ENCODE measurements around the gene HIBADH.

DNA sequence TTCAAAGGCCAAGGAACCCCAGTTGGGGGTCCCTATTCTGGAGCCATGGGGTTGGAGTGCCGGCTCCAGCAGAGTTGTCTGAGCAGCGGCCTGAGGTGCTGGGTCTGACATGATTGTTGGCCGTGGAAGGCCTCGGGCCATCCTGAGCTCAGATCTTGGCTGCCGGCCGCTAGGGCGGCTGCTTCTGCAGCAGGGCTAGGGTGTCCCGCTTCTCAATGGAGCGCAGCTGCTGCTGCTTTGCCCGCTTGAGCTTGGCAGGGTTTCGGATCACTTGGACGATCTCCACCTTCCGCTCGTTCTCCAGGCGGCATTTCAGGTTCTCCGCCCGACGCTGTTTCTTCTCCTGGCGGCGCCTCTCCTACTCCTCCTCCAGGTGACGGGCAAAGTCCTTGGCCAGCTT is 171.1 kb downstream of the HIBADH start:
- no peak for TF ChIP-seq CTCF (IDR thresholded peaks at IDR 0.05 in 2 of 3, conservative IDR thresholded peaks at IDR 0.05 in 1 of 3; ENCODE audit: control insufficient read depth in 2 of 3, extremely low read depth in 1 of 3, insufficient read depth in 1 of 3, low read depth in 3 of 3, low read length in 3 of 3)
- no peak for TF ChIP-seq POLR2A (IDR thresholded peaks at IDR 0.05; ENCODE audit: low read depth, low read length)
- TF ChIP-seq BRCA1 (IDR thresholded peaks at IDR 0.05; ENCODE audit: low read depth, low read length): no peak
- TF ChIP-seq, protein P1, sequence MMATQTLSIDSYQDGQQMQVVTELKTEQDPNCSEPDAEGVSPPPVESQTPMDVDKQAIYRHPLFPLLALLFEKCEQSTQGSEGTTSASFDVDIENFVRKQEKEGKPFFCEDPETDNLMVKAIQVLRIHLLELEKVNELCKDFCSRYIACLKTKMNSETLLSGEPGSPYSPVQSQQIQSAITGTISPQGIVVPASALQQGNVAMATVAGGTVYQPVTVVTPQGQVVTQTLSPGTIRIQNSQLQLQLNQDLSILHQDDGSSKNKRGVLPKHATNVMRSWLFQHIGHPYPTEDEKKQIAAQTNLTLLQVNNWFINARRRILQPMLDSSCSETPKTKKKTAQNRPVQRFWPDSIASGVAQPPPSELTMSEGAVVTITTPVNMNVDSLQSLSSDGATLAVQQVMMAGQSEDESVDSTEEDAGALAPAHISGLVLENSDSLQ (IDR thresholded peaks at IDR 0.05): no peak
- no peak for TF ChIP-seq SP1 (IDR thresholded peaks at IDR 0.05; ENCODE audit: low read depth, low read length)
- TF ChIP-seq NFYB (IDR thresholded peaks at IDR 0.05; ENCODE audit: insufficient read depth, low read depth, low read length): no peak
- no peak for TF ChIP-seq SIX5 (IDR thresholded peaks at IDR 0.05; ENCODE audit: low read depth, low read length, severe bottlenecking)
- TF ChIP-seq HDAC6 (IDR thresholded peaks at IDR 0.05; ENCODE audit: unreplicated experiment): no peak
- no peak for TF ChIP-seq BHLHE40 (IDR thresholded peaks at IDR 0.05; ENCODE audit: borderline replicate concordance in 1 of 2, low read depth in 2 of 2, low read length in 1 of 2)
- TF ChIP-seq EZH2 (IDR thresholded peaks at IDR 0.05; ENCODE audit: borderline replicate concordance, control insufficient read depth, low read depth, low read length): no peak
- TF ChIP-seq JUNB (IDR thresholded peaks at IDR 0.05): no peak
- no peak for TF ChIP-seq GABPA (IDR thresholded peaks at IDR 0.05; ENCODE audit: low read depth)
- TF ChIP-seq SMC3 (IDR thresholded peaks at IDR 0.05; ENCODE audit: borderline replicate concordance, low read length): no peak
